Thoracic aorta (tissue), 2 donors: ENCODE measurements around the gene ATP10A. TPM values are rescaled to one million over a fixed set of nuclear protein-coding genes. Genes with fewer than 3 reads are reported as not detected.

Source experiments
- ATAC-seq: fragments of 150-250 bp; one replicate; pipeline ENCODE4 v1.8.0; 2017; ENCODE audit warnings: low read depth; ENCODE audit not compliant: insufficient number of reproducible peaks, low FRiP score
- DNase-seq: peaks from one replicate; pipeline ENCODE4 v3.0.0-alpha.2; 2020; ENCODE audit warnings: low spot score
- H3K27ac ChIP-seq, 2 donors: fragments of 200-600 bp; sonication (generic); 1 replicate in 1 of 2; 2 replicates in 1 of 2; pipeline ENCODE4 v1.5.1; 2016; ENCODE audit warnings: mild to moderate bottlenecking in 2 of 2, moderate library complexity in 2 of 2
- H3K27me3 ChIP-seq: fragments of 200-600 bp; sonication (generic); replicated peaks from 2 replicates; pipeline ENCODE4 v1.6.0; 2016; ENCODE audit warnings: mild to moderate bottlenecking; ENCODE audit not compliant: insufficient read depth
- H3K36me3 ChIP-seq: fragments of 200-600 bp; sonication (generic); one replicate; pipeline ENCODE4 v1.5.1; 2016
- H3K4me1 ChIP-seq, 2 donors: fragments of 200-600 bp; sonication (generic); 1 replicate in 1 of 2; 2 replicates in 1 of 2; pipeline versions ENCODE4 v1.5.1 to v1.6.0; 2016; ENCODE audit warnings: low read depth in 2 of 2, mild to moderate bottlenecking in 1 of 2; ENCODE audit not compliant: control insufficient read depth in 1 of 2
- H3K4me3 ChIP-seq: fragments of 200-600 bp; sonication (generic); 2 replicates; pipeline ENCODE4 v1.5.1; 2016; ENCODE audit warnings: mild to moderate bottlenecking
- H3K9me3 ChIP-seq: fragments of 200-600 bp; sonication (generic); 2 replicates; pipeline ENCODE4 v1.5.1; 2016
- total RNA-seq, 2 donors: library from RNA; depleted of rRNA; stranded (reverse); fragments of >200 nt; gene quantifications; one replicate each; pipeline versions ENCODE4 v1.1.0 to v1.2.3, GENCODE V29; 2016
- TF ChIP-seq, protein P1 (sequence below): fragments of 200-600 bp; sonication (generic); IDR thresholded peaks from one replicate; pipeline ENCODE4 v1.5.1; 2019; ENCODE audit warnings: antibody characterized with exemption

ATP10A gene
- total RNA-seq, 2 donors from 2014 or later = 59.4 to 89.8 TPM

DNA sequence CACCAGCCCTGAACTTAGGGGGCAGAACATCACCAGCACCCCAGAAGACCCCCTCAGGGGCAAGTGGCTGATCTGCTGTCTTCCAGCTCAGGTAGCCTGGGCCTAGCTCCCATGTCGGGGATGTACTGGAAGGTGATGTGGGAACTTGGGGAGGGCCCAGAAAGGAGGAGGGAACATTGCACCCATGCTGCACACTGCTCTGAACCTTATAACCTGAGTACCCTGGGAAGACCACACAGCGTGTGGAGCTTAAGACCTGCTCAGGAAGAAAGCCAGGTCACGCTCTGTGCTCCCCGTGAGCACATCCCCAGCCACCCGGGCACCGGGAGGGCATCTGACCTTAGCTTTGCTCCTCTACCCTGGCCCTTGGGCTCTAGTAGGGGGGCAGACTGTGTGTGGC, 159.4 kb downstream of the ATP10A start:
- Histone ChIP-seq H3K4me1 (peaks cover 3% of the 10 kb centered on the region in 2 donors), H3K27ac (no peak overlapping the region), H3K9me3 (no peaks in the 10 kb centered on the region), H3K4me3 (no peak overlapping the region), H3K27me3 (no peaks in the 10 kb centered on the region), H3K36me3 (peaks cover 40% of the 10 kb centered on the region)
- no peak for DNase-seq
- TF ChIP-seq, protein P1, sequence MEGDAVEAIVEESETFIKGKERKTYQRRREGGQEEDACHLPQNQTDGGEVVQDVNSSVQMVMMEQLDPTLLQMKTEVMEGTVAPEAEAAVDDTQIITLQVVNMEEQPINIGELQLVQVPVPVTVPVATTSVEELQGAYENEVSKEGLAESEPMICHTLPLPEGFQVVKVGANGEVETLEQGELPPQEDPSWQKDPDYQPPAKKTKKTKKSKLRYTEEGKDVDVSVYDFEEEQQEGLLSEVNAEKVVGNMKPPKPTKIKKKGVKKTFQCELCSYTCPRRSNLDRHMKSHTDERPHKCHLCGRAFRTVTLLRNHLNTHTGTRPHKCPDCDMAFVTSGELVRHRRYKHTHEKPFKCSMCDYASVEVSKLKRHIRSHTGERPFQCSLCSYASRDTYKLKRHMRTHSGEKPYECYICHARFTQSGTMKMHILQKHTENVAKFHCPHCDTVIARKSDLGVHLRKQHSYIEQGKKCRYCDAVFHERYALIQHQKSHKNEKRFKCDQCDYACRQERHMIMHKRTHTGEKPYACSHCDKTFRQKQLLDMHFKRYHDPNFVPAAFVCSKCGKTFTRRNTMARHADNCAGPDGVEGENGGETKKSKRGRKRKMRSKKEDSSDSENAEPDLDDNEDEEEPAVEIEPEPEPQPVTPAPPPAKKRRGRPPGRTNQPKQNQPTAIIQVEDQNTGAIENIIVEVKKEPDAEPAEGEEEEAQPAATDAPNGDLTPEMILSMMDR = no peak
- ATAC-seq = no peak

DNA sequence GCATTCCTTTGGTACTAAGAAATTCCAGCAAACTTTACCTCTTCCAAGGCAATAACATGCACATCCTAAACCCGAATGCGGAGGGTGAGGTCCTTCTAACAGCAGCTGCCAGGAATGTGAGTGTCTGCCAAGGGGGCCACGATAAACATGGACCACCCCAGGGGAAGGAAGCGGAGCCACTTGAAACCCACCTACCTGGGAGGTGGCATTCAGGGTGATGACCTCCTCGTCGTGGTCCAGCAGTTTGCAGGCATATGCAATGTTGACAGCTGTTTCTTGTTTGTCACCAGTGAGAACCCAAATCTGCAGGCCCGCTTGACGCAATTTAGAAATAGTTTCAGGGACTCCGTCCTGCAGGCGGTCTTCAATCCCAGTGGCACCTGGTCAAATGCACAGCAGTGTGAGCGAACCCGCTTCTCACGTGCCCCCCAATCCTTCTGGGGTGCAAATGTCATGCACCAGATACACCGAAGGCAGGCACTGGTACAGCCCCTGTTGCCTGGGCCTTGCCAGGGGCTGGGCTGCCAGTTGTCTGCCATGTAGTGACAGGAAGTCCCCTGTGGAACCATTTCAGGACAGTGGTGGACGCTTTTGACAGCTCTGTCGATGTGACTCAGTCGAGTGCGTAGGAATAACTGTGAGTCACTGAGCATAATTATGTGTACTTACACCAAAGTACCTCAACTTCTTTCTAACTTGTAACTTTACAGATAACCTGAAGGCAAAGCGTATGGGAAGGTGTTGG, 161.2 kb downstream of the ATP10A start:
- no peaks in the 10 kb centered on the region for H3K9me3 ChIP-seq
- DNase-seq (no peak), ATAC-seq (no peak)
- H3K27me3 ChIP-seq = no peaks in the 10 kb centered on the region
- no peak overlapping the region for H3K27ac ChIP-seq
- peaks cover 0 to 9% of the 10 kb centered on the region in 2 donors for H3K4me1 ChIP-seq
- TF ChIP-seq, protein P1 = no peak
- H3K4me3 ChIP-seq = no peak overlapping the region
- peaks cover 28% of the 10 kb centered on the region for H3K36me3 ChIP-seq

DNA sequence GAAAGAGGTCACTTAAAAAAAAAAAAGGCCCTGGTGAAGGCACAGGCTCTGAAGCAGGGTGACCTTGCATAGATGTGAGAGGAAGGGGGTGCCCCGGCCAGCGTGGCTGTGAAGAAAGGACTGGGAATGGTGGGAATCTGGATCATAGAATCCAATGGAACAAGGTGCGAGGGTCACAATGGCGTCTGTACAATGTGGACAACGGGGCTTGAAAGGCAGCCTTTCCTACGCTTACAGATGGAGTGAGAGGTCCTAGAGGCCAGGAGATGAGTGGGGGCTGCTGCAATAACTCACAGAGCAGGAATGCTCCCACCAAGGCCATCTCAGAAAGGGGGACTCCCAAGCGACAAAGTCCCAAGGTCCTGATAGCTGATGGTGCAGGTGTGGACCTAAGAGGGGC, 162.2 kb downstream of the ATP10A start:
- Histone ChIP-seq H3K4me3 (no peak overlapping the region), H3K27ac (no peak overlapping the region), H3K36me3 (peaks cover 29% of the 10 kb centered on the region), H3K9me3 (no peaks in the 10 kb centered on the region), H3K27me3 (no peaks in the 10 kb centered on the region), H3K4me1 (peaks cover 0 to 11% of the 10 kb centered on the region in 2 donors)
- no peak for DNase-seq
- ATAC-seq = no peak
- TF ChIP-seq, protein P1 = no peak

DNA sequence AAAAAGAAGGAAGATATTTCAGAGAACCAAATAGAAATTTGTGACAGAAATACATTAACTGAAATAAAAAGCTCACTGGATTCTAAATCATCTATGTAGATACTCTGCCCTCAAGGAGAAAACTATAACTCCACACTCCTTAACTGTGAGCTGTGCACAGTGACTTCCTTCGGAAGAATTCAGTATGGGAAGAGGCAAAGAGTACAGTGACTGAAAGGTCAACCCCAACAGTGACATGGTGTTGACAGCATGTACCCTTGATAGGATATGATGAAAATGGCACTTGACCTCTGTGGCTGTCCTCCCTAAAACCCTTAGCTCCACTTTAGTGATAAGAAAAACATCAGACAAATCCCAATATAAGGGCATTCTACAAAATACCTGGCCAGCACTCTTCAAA, 165.5 kb downstream of the ATP10A start:
- TF ChIP-seq, protein P1 = no peak
- H3K27me3 ChIP-seq = no peaks in the 10 kb centered on the region
- H3K27ac ChIP-seq = no peak overlapping the region
- no peak for DNase-seq
- H3K4me1 ChIP-seq = peaks cover 3 to 25% of the 10 kb centered on the region in 2 donors
- no peaks in the 10 kb centered on the region for H3K9me3 ChIP-seq
- peaks cover 39% of the 10 kb centered on the region for H3K36me3 ChIP-seq
- no peak overlapping the region for H3K4me3 ChIP-seq
- no peak for ATAC-seq

DNA sequence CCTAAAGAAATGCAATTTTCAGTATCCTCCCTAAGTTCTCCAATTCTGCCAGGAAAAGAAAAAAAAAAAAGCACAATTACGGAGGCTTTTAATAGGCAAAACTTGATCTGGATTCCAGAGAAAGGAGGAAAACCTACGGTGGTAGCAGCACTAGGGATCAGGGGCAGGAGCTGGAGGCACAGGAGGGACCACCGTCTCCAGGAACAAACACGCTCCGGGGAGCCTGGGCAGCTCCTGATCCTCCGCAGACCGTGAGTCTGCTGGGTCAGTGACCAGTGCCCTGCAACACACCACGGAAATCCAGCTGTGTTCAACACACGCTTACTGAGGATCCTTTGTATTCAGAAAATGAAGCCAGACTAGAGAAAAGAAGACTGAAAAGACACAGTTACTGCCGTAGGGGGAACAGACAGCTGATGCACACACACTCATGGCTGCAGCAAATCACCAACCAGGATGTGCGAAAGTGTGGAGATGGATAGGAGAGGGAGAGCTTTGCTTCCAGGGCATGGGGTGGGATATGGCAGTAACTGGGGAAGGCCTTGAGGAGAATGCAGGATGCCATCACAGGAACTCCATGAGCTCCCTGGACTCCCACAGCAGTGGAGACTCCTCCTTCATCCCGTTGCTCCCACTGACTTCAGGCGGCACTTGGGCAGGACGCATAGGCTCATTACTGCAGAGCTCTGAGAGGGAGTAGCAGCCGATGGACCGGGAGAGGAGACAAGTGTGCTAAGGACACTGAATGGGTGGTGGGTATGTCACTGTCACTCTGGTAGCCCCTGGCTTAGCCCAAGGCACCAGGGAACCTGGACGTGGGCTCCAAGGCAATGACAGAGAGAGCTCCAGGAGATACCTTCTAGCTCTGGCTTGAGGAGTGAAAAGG, 167.0 kb downstream of the ATP10A start:
- Histone ChIP-seq H3K4me3 (no peak overlapping the region), H3K36me3 (peaks cover 42% of the 10 kb centered on the region), H3K27me3 (no peaks in the 10 kb centered on the region), H3K9me3 (no peaks in the 10 kb centered on the region), H3K27ac (no peak overlapping the region), H3K4me1 (peaks cover 7 to 39% of the 10 kb centered on the region in 2 donors)
- ATAC-seq (no peak), DNase-seq (no peak)
- TF ChIP-seq, protein P1 = no peak
